GM21576 (cell line): ENCODE data around the gene QSER1.
A peak's percentile ranks its signal among the peaks of the same experiment; 100 is the strongest.

Experiments used
- ATAC-seq: cut with Tn5 transposase; IDR thresholded peaks from one replicate; pipeline ENCODE4 v1.9.1; 2021; ENCODE audit warnings: mild to moderate bottlenecking, moderate library complexity; ENCODE audit not compliant: unreplicated experiment

Gene QSER1

GRCh38 chr11:32890843-32891656 is 1.6 kb upstream of the QSER1 start:
- ATAC-seq: no peak

- ATAC-seq: no peak
Observed at GRCh38 chr11:32891657-32892354, 805 bp upstream of the QSER1 start.

GRCh38 chr11:32893093-32893342 is 407 bp downstream of the QSER1 start:
- ATAC-seq: no peak

GRCh38 chr11:32893343-32894148 is 935 bp downstream of the QSER1 start:
- peak; percentile 34 for ATAC-seq

- peak; percentile 25 for ATAC-seq
Observed at GRCh38 chr11:32894149-32894827, 1.7 kb downstream of the QSER1 start.

- no peak for ATAC-seq
Observed at GRCh38 chr11:32894921-32895320, 2.3 kb downstream of the QSER1 start.

GRCh38 chr11:32895471-32895870 is 2.9 kb downstream of the QSER1 start:
- no peak for ATAC-seq

- no peak for ATAC-seq
Observed at GRCh38 chr11:32897103-32897502, 4.5 kb downstream of the QSER1 start.

- peak; percentile 91 for ATAC-seq
Observed at GRCh38 chr11:32899438-32899837, 6.8 kb downstream of the QSER1 start.

- no peak for ATAC-seq
Observed at GRCh38 chr11:32902089-32902665, 9.6 kb downstream of the QSER1 start.

GRCh38 chr11:32905028-32905667 is 12.5 kb downstream of the QSER1 start:
- ATAC-seq: no peak

GRCh38 chr11:32908619-32909018 is 16.0 kb downstream of the QSER1 start:
- no peak for ATAC-seq

- no peak for ATAC-seq
Observed at GRCh38 chr11:32911413-32911812, 18.8 kb downstream of the QSER1 start.

GRCh38 chr11:32913445-32913844 is 20.8 kb downstream of the QSER1 start:
- ATAC-seq: no peak

GRCh38 chr11:32916361-32916760 is 23.8 kb downstream of the QSER1 start:
- ATAC-seq: no peak

- ATAC-seq: no peak
Observed at GRCh38 chr11:32916994-32917393, 24.4 kb downstream of the QSER1 start.

- no peak for ATAC-seq
Observed at GRCh38 chr11:32918427-32918826, 25.8 kb downstream of the QSER1 start.

- no peak for ATAC-seq
Observed at GRCh38 chr11:32919338-32919737, 26.7 kb downstream of the QSER1 start.

GRCh38 chr11:32920570-32920969 is 28.0 kb downstream of the QSER1 start:
- ATAC-seq: no peak

GRCh38 chr11:32921204-32921603 is 28.6 kb downstream of the QSER1 start:
- ATAC-seq: no peak
